SU-DHL-6 (cell line): ENCODE data around the gene MCMBP.

Source experiments
- EZH2phosphoT487 ChIP-seq: fragments of 200-600 bp; sonication (generic), shearing (Covaris generic); conservative IDR thresholded peaks from 2 replicates; pipeline ENCODE4 v1.6.1; 2018; ENCODE audit warnings: mild to moderate bottlenecking, antibody characterized with exemption, low read length, moderate library complexity, mixed read lengths
- TF ChIP-seq, protein P1 (sequence below): fragments of 200-600 bp; sonication (generic); IDR thresholded peaks from one replicate; pipeline ENCODE4 v1.5.1; 2017; ENCODE audit warnings: antibody characterized with exemption, mild to moderate bottlenecking, low read length, moderate library complexity; ENCODE audit not compliant: insufficient read depth, poor library complexity, severe bottlenecking

DNA sequence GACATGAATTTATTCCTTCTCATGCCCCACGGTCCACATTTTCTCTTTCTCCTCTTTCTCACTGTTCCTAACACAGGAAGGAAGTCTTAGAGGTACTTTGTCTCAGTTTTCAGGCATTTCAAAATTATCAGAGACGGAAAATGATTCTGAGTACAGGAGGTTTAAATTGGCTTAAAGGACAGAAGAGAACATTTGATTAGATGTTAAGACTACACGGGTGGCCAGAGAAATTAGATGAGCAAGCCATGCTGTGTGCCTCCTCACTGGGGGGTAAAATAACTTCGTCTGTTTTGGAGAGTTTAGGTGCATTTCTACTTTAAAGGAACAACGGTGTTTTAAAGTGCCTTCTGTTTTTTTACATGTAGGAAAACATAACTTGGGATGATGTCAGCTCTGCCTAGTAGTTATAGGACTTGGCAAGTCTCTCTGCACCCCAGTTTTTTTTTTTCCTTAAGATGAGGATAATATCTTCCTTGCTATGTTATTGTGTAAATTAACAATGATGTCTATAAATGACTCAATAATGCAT lies 66.9 kb downstream of the MCMBP start:
- TF ChIP-seq, protein P1, sequence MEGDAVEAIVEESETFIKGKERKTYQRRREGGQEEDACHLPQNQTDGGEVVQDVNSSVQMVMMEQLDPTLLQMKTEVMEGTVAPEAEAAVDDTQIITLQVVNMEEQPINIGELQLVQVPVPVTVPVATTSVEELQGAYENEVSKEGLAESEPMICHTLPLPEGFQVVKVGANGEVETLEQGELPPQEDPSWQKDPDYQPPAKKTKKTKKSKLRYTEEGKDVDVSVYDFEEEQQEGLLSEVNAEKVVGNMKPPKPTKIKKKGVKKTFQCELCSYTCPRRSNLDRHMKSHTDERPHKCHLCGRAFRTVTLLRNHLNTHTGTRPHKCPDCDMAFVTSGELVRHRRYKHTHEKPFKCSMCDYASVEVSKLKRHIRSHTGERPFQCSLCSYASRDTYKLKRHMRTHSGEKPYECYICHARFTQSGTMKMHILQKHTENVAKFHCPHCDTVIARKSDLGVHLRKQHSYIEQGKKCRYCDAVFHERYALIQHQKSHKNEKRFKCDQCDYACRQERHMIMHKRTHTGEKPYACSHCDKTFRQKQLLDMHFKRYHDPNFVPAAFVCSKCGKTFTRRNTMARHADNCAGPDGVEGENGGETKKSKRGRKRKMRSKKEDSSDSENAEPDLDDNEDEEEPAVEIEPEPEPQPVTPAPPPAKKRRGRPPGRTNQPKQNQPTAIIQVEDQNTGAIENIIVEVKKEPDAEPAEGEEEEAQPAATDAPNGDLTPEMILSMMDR = no peak
- no peak for TF ChIP-seq EZH2phosphoT487
